ENCODE measurements around the gene DDX21.
A peak's percentile ranks its signal among the peaks of the same experiment; 100 is the strongest.
"Not testable (repeated sequence)": the region's sequence is repeated elsewhere in the genome, so short reads cannot be mapped to it uniquely, and the experiment has no call there.

Gene DDX21

DNA sequence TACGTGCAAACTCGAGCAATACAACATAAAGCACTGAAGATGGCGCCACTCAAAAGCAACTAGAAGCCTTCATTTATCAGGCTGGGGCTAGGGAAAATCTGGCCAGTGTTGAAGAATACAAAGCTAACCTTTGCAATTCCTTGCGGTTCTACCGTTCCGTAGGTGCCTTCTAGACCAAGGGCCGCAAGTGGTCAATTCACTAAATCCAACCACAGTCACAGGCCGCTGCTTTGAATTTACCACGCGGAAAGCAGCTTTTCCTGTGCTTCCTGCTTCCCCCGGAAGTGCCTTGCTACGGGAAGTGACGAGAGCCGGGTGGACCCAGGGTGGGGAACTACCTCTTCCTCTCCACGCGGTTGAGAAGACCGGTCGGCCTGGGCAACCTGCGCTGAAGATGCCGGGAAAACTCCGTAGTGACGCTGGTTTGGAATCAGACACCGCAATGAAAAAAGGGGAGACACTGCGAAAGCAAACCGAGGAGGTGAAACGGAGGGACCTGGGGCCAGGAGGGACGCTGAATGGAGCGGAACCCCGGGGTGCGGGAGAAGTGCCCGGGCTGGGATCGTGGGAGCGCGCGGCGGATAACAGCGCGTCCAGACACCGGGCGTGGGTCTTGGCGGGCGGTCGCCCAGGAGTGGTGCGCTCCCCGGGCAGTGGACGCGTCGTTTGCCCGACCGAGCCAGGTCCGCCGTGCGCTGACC, at the start of gene DDX21:
TSS of gene DDX21 (plus strand) at position 339 of the 701 bp plus-strand sequence. CDS start at position 395, 56 bp downstream.
- peak; percentile 84 for DNase-seq

DNA sequence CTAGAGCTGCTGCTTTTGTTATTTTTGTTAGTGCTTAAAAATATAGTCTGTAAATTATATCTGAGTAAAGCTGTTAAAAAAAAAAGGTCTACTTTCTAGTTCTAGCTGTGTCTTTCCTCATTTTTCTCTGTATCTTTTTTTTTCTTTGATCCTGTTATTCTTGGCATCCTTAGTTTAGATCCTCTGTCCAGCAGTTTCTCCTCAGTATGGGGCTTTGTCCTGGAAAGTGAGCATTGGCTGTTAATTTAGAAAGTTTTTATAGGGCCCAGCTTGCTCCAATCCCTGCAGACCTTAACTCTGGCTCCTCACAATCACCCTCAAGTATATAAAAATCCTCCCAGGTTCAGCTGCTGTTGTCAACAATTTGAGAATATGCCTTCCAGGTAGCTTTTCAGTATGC, 31.4 kb upstream of the DDX21 start:
- DNase-seq: no peak

DNA sequence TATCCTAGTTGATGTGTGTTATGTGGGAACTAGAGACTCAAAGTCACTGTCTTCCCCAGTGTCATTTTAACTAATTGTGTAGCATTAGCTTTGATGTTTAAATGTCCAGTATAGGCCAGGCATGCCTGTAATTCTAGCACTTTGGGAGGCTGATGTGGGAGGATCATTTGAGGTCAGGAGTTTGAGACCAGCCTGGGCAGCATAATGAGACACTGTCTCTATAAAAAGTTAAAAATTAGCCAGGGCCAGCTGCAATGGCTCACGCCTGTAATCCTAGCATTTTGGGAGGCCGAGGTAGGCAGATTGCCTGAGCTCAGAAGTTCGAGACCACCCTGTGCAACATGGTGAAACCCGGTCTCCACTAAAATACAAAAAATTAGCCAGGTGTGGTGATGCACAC, 30.5 kb upstream of the DDX21 start:
- no peak for DNase-seq

DNA sequence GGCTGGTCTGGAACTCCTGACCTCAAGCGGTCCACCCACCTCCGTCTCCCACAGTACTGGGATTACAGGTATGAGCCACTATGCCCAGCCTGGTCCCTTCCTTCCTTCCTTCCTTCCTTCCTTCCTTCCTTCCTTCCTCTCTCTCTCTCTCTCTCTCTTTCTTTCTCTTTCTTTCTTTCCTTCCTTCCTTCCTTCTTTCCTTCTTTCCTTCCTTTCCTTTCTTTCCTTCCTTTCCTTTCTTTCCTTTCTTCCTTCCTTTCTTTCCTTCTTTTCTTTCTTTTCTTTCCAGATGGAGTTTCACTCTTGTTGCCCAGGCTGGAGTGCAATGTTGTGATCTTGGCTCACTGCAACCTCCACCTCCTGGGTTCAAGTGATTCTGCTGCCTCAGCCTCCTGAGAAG, 26.8 kb upstream of the DDX21 start:
- not testable (repeated sequence) for DNase-seq

DNA sequence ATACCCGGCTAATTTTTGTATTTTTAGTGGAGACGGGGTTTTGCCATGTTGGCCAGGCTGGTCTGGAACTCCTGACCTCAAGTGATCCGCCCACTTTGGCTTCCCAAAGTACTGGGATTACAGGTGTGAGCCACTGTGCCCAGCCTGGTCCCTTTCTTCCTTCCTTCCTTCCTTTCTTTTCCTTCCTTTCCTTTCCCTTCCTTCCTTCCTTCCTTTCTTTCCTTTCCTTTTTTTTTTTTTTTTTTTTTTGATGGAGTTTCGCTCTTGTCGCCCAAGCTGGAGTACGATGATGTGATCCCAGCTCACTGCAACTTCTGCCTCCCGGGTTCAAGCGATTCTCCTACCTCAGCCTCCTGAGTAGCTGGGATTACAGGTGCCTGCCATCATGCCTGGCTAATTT, 26.1 kb upstream of the DDX21 start:
- DNase-seq: not testable (repeated sequence)

DNA sequence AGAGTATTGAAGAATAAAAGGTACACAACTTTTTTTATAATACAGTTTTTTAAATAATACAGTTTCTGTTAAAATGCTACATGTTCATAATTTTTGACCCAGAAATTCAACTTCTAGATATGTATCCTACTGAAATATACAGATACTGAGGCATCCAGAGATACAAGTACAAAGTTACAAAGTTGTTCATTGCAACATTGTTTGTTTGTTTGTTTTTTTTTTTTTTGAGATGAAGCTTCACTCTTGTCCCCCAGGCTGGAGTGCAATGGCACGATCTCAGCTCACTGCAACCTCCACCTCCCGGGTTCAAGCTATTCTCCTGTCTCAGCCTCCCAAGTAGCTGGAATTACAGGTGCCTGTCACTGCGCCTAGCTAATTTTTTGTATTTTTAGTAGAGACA, 23.1 kb upstream of the DDX21 start:
- not testable (repeated sequence) for DNase-seq

DNA sequence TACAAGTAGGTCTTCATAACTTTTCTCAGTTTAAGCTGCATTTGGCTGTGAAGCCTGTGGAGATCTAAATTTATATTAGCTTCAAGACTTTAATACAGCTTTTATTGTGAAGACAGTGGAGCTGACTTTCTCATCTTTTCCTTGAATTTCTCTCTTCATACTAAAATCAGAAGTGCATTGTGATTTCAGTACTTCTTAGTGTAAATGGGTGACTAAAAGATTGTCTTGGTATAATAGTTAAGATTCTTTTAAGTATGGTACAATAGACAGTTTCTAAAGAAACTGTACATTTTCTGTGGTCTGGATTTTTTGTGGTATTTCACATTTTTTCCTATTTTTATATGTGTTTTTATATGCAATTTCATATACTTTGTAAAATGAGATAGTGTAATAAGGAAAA, 21.0 kb upstream of the DDX21 start:
- DNase-seq: no peak

DNA sequence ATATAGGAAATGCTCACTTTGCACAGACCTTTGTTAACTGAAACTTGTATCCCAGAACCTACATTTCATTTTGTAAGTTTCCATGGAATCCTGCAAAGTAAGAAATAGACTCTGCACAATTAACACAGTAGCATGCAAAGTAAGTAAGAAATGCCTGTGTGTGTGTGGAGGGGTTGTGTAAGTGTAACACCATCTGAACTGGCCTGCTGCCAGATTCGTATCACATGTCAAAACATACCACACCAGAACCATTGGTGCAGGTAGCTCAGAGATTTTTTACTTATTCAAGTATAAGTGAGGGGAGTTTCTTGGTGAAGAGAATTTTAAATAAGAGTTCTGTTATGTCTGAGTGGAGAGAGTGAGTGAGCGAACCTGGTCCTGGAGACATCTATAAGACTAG, 17.9 kb upstream of the DDX21 start:
- no peak for DNase-seq

DNA sequence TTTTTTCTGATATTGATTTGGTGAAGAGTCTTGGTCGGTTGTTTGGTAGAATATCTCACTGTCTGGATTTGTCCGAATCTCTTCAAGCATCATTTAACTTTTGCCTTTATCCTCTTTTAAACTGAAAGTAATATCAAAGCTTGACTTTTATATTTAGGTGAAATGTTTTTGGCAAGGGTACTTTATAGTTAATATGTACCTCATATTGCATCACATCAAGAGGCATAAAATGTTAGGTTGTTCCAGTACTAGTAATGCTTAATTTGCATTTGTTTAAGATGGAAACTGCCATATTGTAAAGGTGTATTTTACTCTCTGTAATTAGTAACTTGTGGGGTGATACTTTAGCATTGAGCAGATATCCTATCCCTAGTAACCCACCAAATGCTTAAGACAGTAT, 17.1 kb upstream of the DDX21 start:
- no peak for DNase-seq

DNA sequence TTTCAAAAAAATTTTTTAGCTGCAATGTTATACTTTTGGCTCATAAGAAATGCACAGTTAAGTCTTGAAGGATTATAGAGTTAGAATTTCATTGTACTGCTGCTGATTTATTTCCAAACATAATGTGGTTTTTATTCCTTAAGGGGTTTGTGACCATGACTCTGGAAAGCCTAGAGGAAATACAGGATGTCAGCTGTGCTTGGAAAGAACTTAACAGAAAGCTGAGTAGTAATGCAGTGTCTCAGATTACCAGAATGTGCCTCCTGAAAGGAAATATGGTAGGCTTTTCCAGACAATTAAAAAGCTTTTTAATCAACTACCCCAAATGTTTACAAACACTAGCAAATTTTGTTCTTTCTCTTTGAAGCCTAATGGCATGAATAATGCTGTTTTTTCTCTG, 15.1 kb upstream of the DDX21 start:
- DNase-seq: not testable (repeated sequence)

DNA sequence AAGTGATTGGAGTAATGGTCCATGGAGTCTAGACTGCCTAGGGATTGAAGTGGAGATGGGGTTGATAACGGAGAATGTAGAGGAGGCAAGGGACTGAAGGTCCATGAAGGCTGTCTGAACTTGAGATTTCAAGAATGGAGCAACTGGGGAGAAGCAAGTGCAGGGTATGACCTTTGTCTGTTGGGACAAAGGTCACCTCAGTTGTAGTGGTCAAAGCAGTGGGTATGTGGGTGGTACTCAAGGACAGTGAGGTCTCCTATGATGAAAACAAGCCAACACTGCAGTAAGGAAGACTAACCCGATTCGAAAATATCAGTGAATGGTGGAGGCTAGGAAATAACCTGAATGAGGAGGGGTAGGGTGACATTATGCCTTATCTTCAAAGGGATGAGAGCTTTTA, 5.4 kb upstream of the DDX21 start:
- DNase-seq: no peak

DNA sequence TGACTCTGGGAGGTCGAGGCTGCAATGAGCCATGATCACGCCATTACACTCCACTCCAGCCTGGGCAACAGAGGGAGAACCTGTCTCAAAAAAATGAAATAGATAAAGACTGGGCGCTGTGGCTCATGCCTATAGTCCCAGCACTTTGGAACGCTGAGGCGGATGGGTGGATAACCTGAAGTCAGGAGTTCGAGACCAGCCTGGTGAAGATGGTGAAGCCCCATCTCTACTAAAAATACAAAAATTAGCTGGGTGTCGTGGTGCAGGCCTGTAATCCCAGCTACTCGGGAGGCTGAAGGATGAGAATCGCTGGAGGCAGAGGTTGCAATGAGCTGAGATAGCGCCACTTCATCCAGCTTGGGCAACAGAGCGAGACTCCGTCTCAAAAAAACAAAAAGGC, 1.1 kb upstream of the DDX21 start:
- DNase-seq: no peak

DNA sequence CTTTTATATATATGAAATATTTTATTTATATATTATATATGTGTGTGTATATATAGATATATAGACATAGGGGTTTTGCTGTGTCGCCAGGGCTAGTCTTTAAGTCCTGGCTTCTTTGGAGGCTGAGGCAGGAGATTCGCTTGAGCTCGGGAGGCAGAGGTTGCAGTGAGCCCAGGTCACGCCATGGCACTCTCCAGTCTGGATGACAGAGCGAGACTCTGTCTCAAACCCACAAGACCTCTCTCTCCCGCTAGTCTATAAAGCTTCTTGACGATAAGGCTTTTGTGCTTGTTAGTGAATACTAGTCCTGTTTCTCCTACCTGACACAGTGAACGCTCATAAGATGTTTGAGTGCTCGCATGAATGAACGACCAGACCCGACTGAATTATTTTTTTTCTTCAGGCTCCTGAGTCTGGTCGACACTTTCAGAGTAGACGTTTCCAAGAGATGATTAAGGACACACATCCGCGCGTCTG, 577 bp upstream of the DDX21 start:
- peak; percentile 26 for DNase-seq

DNA sequence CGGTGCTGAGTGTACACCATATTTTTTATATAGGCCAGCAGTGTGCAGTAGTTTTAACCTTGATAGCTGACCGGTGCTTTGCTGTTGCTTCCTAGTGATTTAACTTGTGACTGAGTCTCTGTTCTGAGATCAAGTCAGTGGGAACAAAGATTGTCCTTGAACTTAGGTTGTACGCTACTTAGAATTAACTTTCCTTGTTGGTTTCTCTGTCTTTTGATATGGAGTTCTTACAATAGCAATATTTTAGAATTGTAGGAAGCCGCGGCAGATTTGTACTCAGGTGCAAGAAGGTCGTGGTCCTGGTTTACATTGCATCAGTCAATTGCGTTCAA, 1.3 kb downstream of the DDX21 start:
- no peak for DNase-seq

DNA sequence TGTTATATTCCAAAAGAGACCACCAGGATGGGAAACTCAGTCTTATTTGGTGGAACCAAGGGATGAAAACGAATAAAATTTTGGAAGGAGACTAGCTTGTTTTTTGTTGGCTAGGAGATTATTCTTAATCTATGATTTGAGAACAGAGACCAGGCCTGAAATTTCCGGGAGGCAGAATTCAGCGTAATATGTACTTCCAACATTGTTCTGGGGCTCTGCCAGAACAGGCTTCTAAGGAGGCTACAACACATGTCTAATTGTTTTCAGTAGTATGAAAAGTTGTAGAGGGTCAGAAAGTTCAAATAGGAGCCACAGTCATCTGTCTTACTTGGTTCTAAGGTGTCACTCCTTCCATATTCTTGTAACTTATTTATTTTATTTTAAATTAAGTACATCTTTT, 1.7 kb downstream of the DDX21 start:
- no peak for DNase-seq

DNA sequence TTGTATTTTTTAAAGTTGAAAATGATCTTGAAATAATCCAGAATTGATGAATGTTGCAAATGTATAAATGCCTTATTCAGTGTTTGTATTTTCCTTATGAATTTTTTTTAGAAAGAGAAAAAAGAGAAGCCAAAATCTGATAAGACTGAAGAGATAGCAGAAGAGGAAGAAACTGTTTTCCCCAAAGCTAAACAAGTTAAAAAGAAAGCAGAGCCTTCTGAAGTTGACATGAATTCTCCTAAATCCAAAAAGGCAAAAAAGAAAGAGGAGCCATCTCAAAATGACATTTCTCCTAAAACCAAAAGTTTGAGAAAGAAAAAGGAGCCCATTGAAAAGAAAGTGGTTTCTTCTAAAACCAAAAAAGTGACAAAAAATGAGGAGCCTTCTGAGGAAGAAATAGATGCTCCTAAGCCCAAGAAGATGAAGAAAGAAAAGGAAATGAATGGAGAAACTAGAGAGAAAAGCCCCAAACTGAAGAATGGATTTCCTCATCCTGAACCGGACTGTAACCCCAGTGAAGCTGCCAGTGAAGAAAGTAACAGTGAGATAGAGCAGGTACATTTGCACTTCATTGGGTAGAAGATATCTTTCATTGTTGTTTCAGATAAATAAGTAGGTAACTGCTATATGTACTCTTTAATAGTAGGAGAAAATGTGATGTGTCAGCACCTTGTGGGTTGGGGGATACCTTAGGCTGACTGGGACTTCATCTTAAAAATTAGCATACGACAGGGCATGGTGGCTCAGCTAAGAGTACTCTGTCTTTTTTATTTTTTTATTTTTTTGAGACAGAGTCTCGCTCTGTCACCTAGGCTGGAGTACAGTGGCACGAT, 3.9 kb downstream of the DDX21 start:
- DNase-seq: no peak

DNA sequence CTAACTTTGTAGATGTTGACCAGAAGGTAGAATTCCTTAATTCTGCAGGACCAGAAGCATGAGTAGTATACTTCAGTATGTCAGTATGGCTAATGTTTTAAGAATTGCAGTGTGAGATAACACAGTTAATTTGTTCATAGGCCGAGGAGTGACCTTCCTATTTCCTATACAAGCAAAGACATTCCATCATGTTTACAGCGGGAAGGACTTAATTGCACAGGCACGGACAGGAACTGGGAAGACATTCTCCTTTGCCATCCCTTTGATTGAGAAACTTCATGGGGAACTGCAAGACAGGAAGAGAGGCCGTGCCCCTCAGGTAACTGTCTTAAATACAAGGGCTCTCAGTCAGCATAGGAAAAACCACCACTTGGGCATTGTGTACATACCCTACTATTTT, 7.2 kb downstream of the DDX21 start:
- DNase-seq: no peak

DNA sequence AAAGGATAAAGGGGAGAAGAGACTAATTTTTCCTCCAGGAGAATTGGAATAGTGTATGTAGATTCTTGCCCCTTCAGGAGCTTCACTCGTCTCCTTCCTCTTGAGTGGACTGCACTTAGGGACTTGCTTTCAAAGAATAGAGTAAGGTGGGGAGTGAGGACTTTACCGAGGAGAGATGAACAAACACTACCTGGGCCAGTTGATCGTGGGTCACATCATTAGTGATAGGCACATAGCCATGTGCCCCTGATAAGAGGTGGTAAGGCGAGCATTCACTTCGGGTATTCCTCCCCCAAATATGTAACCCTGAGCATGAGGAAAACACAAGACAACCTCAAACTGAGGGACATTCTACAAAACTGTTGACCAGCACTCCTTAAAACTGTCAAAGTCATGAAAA, 18.0 kb downstream of the DDX21 start:
- no peak for DNase-seq

DNA sequence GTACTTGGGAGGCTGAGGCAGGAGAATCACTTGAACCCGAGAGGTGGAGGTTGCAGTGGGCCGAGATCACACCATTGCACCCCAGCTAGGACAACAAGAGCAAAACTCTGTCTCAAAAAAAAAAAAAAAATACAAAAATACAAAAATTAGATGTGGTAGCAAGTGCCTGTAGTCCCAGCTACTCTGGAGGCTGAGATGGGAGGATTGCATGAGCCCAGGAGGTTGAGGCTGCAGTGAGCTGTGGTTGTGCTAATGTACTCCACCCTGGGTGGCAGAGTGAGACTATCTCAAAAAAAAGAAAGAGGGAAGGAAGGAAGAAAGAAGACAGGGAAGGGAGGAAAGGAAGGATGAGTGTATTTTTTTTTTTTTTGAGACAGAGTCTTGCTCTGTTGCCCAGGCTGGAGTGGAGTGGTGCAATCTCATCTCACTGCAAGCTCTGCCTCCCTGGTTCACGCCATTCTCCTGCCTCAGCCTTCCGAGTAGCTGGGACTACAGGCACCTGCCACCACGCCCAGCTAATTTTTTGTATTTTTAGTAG, 20.0 kb downstream of the DDX21 start:
- not testable (repeated sequence) for DNase-seq

DNA sequence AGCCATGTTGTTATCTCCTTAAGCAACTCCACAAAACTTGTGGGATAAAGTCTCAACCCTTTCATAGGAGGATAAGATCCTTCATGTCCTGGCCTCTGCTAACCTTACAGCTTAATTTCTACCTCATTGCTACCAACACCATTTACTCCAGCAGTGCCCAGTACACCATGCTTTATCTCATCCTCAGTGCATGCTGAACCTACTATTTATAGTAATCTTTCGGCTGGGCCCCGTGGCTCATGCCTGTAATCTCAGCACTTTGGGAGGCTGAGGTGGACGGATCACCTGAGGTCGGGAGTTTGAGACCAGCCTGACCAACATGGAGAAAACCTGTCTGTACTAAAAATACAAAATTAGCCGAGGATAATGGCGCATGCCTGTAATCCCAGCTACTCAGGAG, 23.8 kb downstream of the DDX21 start:
- not testable (repeated sequence) for DNase-seq

DNA sequence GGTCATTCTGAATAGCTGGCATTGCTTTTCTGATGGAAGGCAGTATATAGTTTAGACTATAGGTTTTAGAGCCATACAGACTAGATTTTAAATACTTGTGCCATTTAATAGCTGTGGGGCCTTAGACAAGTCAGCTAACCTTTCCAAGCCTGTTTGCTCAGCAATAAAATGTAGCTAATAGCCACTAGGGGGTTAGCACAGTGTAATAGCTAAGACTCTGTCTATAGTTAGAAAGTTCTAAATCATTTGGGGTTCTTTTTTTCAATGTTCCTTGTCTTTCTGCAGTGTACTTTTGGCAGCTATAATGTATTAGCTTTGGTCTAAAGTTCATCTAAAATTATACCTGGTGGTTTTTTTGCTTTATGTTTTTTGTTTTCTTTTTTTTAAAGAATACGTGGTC, 25.1 kb downstream of the DDX21 start:
- DNase-seq: no peak

DNA sequence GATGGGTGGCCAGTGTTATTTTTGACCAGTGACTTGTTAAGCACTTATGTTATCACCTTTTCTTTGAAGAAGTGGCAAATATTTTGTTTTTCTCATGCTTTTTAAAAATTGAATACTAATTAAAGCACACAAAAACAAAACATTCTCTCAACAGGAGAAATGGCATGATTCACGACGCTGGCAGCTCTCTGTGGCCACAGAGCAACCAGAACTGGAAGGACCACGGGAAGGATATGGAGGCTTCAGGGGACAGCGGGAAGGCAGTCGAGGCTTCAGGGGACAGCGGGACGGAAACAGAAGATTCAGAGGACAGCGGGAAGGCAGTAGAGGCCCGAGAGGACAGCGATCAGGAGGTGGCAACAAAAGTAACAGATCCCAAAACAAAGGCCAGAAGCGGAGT, 26.4 kb downstream of the DDX21 start:
- no peak for DNase-seq

DNA sequence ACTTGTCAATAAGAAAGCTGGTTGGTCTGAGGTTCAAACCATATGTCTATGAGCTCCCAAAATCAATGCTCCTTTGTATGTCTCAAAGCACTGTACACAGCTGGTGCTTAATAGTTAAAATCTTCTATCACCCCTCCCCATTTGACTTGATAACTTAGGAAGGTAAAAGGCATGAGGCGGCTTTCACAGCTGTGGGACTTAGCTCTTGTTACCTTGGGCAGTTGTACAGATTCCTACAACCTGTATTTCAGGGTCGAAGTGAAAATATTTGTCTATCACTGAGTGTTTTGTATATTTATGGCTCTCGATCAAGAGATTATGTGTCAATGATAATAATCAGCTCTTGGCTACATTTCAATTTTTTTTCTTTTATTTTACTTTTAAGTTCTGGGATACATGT, 31.6 kb downstream of the DDX21 start:
- no peak for DNase-seq
